DMS53 (cell line): ENCODE data around the gene AURKA.
A peak's percentile ranks its signal among the peaks of the same experiment; 100 is the strongest.
"Not testable (repeated sequence)": the region's sequence is repeated elsewhere in the genome, so short reads cannot be mapped to it uniquely, and the experiment has no call there.

Experiments used
- DNase-seq: peaks from one replicate; lab custom pipeline; 2025; lab: John Stamatoyannopoulos, UW

AURKA gene

DNA sequence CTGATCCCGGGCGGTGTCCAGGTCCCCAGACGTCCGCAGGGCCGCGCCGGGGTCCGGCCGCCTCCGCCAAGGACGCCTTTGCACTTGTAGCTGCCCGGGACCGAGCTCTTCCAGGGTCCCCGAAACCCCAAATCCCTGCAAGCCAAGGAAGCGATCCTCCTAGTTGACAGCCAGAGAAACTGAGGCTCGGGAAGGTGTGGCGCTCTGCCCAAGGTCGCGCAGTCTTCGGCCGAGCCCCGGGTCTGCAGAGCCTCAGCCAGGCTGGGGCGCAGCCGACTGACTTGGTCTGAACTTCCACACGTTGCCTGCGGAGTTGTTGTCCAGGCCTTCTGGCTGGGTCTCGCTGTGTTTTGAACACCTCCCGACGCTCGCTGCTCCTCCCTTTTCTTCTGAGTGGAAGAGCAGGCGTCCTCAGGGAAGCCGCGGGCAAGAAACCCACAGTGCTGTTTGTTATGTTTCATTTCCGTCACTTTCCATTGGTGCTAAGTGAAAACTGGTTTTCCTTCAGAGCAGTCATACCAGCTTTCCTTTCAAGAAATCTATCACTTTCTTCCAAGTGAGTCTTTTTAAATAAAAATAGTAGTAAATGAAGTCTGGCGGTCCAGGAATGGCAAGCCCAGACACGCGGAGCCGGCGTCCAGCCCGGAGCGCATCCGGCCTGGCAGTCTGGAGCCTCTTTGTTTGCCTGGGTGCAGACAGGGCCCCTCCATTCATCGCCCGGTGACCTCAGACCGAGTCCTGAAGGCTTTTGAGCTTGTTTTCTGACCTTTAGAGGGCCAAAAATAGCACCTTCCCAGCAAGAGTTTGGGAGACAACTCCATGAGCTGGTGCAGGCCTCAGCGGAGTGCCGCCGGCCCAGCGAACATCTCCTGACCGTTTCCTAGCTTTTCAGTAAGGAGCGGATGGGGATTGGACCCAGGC is 32.5 kb downstream of the AURKA start:
- DNase-seq: peak; percentile 54

DNA sequence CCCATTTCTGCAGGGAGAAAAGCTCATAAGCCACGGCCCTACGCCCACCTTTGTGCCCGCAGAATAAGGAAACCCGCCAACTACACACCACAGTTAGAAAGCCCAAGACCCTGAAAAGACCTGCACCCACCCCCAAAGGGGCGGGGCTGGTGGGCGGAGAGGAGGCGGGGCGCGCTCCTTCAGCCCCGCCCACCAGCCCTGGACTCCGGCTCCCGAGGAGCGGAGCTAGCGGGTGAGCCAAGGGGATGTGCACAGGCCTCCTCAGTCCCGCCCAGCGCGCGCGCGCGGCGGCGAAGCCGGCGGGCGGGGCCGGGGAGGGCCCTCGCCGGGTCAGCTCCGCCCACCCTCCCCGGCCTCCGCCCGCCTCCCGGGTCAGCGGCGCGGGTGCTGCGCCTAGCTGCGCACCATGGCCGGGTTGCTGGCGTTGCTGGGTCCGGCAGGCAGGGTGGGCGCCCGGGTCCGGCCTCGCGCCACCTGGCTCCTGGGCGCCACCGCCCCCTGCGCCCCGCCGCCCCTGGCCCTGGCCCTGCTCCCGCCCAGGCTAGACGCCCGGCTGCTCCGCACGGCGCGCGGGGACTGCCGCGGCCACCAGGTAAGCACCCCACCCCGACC is 33.3 kb downstream of the AURKA start, which contains the start of gene FAM210B:
Gene FAM210B, plus strand, starts transcription at position 375 of the 612 bp plus-strand sequence. Its CDS starts 32 bp downstream, at position 407.
- DNase-seq: peak; percentile 94

- DNase-seq: peak; percentile 22
Observed at GRCh38 chr20:56358070-56358469, 33.9 kb downstream of the AURKA start.

DNA sequence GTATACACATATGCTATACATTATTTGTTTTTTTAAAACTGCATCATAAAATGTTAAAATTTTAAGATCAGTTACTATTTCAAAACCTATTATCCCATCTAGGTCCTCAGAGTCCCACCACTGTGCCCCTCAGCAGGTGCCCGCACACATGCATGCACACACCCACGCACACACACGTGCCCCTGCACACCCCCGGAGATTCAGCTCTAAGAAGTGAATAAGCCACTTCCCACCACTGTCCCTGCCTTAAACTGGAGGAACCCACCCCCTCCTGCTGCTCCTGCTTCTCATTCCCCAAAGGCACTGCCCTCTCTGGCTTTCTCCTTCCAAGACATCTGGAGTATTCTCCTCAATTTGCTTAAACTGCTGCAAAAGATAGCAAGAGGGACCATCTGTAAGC is 38.7 kb downstream of the AURKA start:
- no peak for DNase-seq

DNA sequence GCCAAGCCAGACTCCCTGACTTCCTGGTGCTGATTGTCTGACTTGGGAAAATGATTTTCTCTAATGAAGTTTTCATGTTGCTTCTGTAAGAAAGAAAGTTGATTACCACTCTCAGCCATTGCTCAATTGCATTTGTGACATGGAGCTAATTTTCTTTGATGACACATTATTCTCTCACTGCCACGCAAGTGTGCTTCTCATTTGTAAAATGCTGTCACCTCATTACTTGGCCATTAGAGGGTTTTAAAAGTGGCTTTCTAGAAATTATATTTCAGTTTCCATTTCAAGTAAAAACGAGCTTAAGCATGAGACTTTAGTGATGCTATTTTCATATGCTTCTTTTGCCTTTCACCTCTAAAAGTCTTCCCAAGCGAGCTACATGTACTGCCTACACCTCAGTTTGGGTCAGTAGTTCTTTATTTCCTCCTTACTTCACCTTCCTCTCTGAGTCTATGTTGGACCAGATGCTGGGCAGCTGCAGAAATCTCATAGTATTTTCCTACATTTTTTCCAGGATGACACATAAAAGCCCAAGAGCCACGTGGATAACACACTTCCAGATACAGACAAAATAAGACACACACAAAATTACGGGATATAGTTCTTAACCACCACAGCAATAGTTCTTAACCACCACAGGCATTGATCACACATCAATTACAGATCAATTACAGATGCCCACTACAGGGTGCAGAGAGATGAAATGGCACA is 39.5 kb downstream of the AURKA start:
- no peak for DNase-seq

DNA sequence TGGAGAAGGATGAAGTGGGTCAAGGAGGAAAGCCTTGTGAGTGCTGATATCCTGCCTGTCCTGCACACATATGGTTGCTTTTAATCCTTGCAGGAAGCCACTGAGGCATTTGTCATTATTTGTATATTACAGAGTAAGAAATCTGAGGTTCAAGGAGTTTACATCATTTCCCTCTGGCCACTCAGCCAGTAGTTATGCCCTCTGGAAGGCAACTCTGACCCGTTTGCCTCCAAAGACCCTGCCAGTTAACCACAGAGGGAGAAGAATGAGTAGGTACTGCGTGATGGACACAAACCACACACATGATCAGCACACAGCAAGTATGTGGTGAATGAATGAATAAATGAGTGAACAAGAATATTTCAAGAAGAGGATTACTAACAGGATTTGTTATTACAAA is 41.2 kb downstream of the AURKA start:
- no peak for DNase-seq

GRCh38 chr20:56348746-56349145 is 43.3 kb downstream of the AURKA start:
- no peak for DNase-seq

DNA sequence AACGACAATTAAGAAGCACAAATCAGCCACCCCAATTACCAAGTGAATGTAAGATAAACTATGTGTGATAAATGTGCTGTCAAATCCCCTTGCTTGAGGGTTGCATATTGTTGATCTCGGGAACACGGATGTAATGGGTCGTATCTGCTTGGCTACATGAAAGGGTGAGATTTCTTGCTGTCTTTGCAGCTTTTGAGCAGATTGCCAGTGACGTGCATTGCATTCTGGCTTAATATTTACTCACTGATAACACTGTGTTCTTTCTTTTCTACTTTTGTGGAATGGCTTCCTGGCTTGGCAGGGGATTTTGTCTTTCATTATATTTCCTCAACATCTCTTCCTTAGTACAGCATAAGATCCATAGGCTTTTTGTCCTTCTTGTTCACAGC is 43.7 kb downstream of the AURKA start:
- peak; percentile 12 for DNase-seq

DNA sequence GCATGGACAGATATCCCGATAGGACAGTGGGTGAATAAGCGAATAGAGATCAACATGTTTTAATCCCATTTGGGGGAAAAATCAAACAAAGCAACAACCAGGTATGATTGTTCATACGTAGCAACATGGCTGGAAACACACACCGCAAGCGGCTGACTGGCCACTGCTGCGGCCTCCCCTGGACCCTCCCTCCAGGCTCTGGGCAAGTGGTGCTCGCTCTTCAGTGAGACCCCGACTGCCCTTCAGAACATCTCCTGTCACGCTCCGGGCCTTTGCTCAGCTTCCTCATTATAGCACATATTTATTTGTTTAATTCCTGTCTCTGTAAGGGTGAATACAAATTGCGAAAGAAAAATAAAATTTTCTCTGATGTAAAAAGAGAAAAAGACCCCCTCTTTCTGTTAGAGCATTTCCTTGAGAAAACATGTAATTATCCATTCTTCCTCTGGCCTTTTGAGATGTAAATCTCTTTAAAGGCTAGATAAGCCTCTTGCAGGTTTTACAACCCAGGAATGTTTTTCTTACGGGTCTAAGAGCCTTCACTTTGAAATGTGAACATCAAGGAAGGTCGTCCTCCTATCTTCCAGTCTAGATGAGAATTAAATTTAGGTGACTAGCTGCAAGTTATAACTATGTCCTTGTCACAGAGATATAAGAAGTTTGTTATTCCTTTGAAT is 44.2 kb downstream of the AURKA start:
- no peak for DNase-seq

- DNase-seq: no peak
Observed at GRCh38 chr20:56345911-56346310, 46.1 kb downstream of the AURKA start.

GRCh38 chr20:56343861-56344381 is 48.1 kb downstream of the AURKA start:
- DNase-seq: peak; percentile 24

DNA sequence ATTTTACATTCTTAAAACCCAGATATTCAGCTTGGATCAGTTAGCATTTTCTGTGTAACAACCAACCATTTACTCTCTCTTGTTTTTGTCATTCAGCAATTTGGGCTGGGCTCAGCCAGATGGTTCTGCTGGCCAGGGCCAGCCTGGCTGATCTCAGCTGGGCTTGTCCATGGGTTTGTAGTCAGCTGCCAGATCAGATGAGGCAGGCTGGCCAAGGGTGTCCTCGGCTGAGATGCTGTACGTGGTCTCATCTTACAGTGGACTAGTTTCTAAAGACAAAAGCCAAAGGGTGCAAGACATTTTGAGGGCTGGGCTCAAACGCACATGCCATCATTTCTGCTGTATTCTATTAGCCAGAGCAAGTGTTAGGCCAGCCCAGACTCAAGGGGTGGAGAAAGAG is 49.2 kb downstream of the AURKA start:
- no peak for DNase-seq

- not testable (repeated sequence) for DNase-seq
Observed at GRCh38 chr20:56336709-56337108, 55.3 kb downstream of the AURKA start.

DNA sequence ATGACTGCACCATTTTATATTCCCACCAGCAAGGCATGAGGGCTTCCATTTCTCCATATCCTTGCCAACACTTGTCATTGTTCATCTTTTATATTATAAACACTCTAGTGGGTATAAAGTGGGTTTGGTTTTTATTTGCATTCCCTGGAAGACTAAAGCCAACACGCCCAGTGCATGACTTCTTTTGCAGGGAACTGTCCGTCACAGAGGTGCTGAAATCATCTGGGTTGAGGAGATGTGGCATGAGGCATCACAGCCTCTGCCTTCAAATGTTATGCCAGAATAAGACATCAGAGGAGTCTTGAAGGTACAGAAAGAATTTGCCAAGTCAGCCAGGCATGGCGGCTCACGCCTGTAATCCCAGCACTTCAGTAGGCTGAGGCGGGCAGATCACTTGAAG is 63.2 kb downstream of the AURKA start:
- no peak for DNase-seq

DNA sequence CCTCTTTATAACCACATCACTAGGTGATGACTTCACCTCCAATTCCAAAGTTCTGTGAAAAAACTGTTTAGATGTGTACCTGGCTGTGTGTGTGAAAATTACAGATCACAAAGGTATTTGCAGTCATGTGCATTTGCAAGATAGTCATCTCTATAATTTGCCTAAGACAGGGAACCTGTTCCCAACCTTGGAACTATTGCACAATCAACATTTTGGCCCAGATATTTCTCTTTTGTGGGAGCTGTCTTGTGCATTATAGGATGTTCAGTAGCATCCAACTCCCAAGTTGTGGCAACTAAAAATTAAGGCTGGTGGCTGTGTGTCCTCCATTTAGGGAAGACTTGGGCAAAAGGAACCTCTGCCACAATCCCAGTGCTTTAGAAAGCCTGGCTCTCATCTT is 67.2 kb downstream of the AURKA start:
- DNase-seq: no peak

DNA sequence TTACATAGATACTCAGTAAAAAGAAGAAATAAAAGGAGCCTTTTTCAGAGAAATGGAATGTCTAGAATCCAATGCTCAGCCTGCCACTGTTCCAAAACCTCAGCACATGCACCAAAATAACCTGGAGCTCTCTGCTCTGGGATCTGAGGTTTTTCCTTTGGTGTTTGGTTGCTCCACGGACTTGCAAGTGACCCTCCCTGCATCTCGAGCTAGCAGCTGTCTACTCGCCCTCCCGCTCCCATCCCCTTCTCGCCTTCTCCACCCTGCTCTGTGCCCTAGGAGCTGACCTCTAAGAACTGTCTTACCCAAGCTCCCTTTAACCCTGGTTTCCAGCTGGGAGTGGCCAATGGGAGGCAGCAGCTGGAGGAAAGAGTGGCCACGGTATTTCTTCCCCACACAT is 68.4 kb downstream of the AURKA start:
- no peak for DNase-seq

DNA sequence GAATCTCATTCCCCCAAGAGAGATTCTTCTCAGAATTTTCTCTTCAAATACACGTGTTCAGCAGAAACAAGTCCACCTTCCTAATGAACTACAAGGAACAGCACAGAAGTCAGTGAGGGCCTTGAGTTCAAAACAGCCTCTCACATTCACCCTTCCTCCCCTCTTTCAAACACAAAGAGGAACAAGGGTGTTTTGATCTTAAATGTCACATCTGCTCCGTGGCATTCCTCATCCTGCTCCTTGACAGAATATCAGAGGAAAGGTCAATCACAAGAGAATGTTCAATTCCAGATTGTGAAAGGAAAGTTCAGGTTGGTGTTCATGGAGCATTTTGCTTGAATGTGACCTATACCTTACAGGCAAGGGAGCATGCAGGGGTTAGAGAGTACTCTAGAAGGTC is 68.8 kb downstream of the AURKA start:
- no peak for DNase-seq

DNA sequence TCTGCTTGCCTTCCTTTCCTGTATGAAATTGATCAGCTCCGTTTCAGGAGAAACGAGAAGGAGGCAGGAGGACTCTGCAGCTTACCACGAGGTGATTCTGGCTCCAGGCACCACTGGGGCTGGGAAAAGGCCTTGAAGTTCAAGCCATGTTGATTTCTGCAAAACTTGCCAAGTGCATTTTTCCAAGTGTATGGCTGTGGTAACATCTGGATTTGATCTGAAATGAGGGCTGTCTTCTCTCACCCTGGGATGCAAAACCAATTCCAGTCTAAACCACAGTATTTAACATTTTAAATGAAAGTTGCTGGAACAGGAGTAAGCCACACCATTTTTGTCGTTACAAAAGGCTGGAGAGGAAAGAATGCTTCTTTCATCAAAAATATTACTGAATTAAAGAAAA is 69.3 kb downstream of the AURKA start:
- DNase-seq: no peak
